Liver (tissue), 3 donors: Measurements from ENCODE around the gene SH3RF3.

Experiments
- ATF3 ChIP-seq: IDR thresholded peaks from 2 replicates; pipeline ENCODE4 v1.6.1; 2016; ENCODE audit warnings: antibody characterized with exemption
- CTCF ChIP-seq: fragments of 150-350 bp; IDR thresholded peaks from 2 replicates; pipeline ENCODE4 v1.5.1; 2017; ENCODE audit warnings: improper control_type of control experiment, low read depth, low read length; ENCODE audit not compliant: missing input control
- donor health status: healthy.
- donor health status: healthy.

- TF ChIP-seq CTCF: no peak
- no peak for TF ChIP-seq ATF3
These were observed 29.2 kb downstream of the SH3RF3 start for GRCh38 chr2:109158237-109158636.
